Spleen (tissue), 11 donors: ENCODE measurements around the gene ANXA2. TPM values are rescaled to one million over a fixed set of nuclear protein-coding genes. Genes with fewer than 3 reads are reported as not detected.

Source experiments
- DNase-seq: peaks from one replicate; pipeline ENCODE4 v3.0.0-alpha.2; 2020
- H3K27ac ChIP-seq, 8 donors: fragments of 200-600 bp; sonication (generic) in 7 of 8; 1 replicate in 4 of 8; 2 replicates in 4 of 8; pipeline versions ENCODE4 v1.5.0 to v1.8.0; 2016 to 2021; ENCODE audit warnings: inconsistent platforms in 4 of 8, mild to moderate bottlenecking in 4 of 8, moderate library complexity in 1 of 8
- H3K27me3 ChIP-seq, 7 donors: fragments of 200-600 bp; sonication (generic) in 6 of 7; replicated peaks in 1 of 7; 1 replicate in 4 of 7; 2 replicates in 3 of 7; pipeline versions ENCODE4 v1.5.0 to v1.8.0; 2016 to 2021; ENCODE audit warnings: inconsistent platforms in 3 of 7, mild to moderate bottlenecking in 1 of 7
- H3K36me3 ChIP-seq, 6 donors: fragments of 200-600 bp; sonication (generic) in 5 of 6; 1 replicate in 4 of 6; 2 replicates in 2 of 6; pipeline versions ENCODE4 v1.5.0 to v1.8.0; 2016 to 2021; ENCODE audit warnings: inconsistent platforms in 2 of 6
- H3K4me1 ChIP-seq, 6 donors: fragments of 200-600 bp; sonication (generic) in 5 of 6; 1 replicate in 3 of 6; 2 replicates in 3 of 6; pipeline versions ENCODE4 v1.5.0 to v1.8.0; 2016 to 2021; ENCODE audit warnings: inconsistent platforms in 3 of 6
- H3K4me3 ChIP-seq, 8 donors: fragments of 200-600 bp; sonication (generic) in 7 of 8; 1 replicate in 4 of 8; 2 replicates in 4 of 8; pipeline versions ENCODE4 v1.5.0 to v1.8.0; 2016 to 2021; ENCODE audit warnings: inconsistent platforms in 4 of 8, mild to moderate bottlenecking in 4 of 8, moderate library complexity in 2 of 8
- H3K9me3 ChIP-seq, 8 donors: fragments of 200-600 bp; sonication (generic) in 7 of 8; 1 replicate in 4 of 8; 2 replicates in 4 of 8; pipeline versions ENCODE4 v1.5.0 to v1.8.0; 2016 to 2021; ENCODE audit warnings: inconsistent platforms in 4 of 8
- POLR2A ChIP-seq, 3 donors: fragments of 450-650 bp; IDR thresholded peaks; one replicate each; pipeline ENCODE4 v1.5.1; 2017; ENCODE audit warnings: antibody characterized with exemption in 3 of 3, mild to moderate bottlenecking in 1 of 3
- WGBS, 5 donors: extraction: QIAGEN DNeasy Blood & Tissue Kit in 3 of 5; methylation state at CpG; one replicate each; pipeline versions ENCODE4 v1.1.5 to v1.1.7; 2013 to 2018; 5-methylcytosine and 5-hydroxymethylcytosine counted together
- intact Hi-C: fragments of 100-400 bp; cut with DNase I; formaldehyde crosslinking; loops from one replicate; pipeline ENCODE4 v1.15.0; 2023; ENCODE audit warnings: low total_unique reads
- polyA plus RNA-seq, 3 donors: library from polyadenylated mRNA; stranded (reverse); fragments of 200-250 nt; gene quantifications; one replicate each; pipeline ENCODE4 v1.2.1, GENCODE V29; 2013
- small RNA-seq, 4 donors: library from RNA; depleted of rRNA; stranded (forward); fragments of <200 nt; gene quantifications; one replicate each; pipeline ENCODE3, GENCODE V24; 2016
- total RNA-seq, 7 donors: library from RNA; depleted of rRNA in 3 of 7; stranded (reverse); fragments of >200 nt in 3 of 7; fragmentation: NEBNext Ultra II Directional in 4 of 7; extraction: Animal tissue kit (Norgen Biotek cat#: 25700) in 4 of 7; gene quantifications; one replicate each; pipeline versions ENCODE4 v1.1.0 to v1.2.1, GENCODE V29; 2016 to 2021
- TF ChIP-seq, protein P1 (sequence below), 11 experiments: fragments of 200-600 bp in 7 of 11; fragments of 450-650 bp in 4 of 11; sonication (generic) in 4 of 11; IDR thresholded peaks in 8 of 11; conservative IDR thresholded peaks in 3 of 11; 1 replicate in 7 of 11; 2 replicates in 4 of 11; pipeline versions ENCODE4 v1.4.0 to v1.8.0; 2016 to 2021; ENCODE audit warnings: antibody characterized with exemption in 11 of 11, inconsistent platforms in 4 of 11, mild to moderate bottlenecking in 1 of 11
- donor health status: healthy with polysubstance abuse.
- donor health status: DM: no; HTN: no; CAD: no; lungs with moderate emphysema.
- donor health status: DM: no; HTN: no; CAD: no.
- donor health status: Bipolar disorder and iron deficiency.
- donor health status: healthy.
- donor health status: DM: no; HTN: no; CAD: no.
- donor health status: DM: yes; HTN: yes; CAD: no.

ANXA2 gene
- total and polyA plus RNA-seq, 10 donors, result 163 to 437 (median 337) TPM

- peaks cover 0 to 3% (median 0%) of the 10 kb centered on the region in 7 donors for H3K27me3 ChIP-seq
- H3K9me3 ChIP-seq, result peaks cover 0 to 17% (median 4%) of the 10 kb centered on the region in 8 donors
- H3K36me3 ChIP-seq, result no peaks in the 10 kb centered on the region
- no peak overlapping the region for H3K27ac ChIP-seq
- DNase-seq, result no peak
- H3K4me3 ChIP-seq, result no peak overlapping the region
- WGBS, 5 donors, result 68 to 84% (median 74%) methylated on average over 18 of the region's 18 CpGs
- no peaks in the 10 kb centered on the region for H3K4me1 ChIP-seq
- intact Hi-C loops, result no loop called here
- no peak for TF ChIP-seq POLR2A (IDR thresholded peaks at IDR 0.05)
- TF ChIP-seq, protein P1, sequence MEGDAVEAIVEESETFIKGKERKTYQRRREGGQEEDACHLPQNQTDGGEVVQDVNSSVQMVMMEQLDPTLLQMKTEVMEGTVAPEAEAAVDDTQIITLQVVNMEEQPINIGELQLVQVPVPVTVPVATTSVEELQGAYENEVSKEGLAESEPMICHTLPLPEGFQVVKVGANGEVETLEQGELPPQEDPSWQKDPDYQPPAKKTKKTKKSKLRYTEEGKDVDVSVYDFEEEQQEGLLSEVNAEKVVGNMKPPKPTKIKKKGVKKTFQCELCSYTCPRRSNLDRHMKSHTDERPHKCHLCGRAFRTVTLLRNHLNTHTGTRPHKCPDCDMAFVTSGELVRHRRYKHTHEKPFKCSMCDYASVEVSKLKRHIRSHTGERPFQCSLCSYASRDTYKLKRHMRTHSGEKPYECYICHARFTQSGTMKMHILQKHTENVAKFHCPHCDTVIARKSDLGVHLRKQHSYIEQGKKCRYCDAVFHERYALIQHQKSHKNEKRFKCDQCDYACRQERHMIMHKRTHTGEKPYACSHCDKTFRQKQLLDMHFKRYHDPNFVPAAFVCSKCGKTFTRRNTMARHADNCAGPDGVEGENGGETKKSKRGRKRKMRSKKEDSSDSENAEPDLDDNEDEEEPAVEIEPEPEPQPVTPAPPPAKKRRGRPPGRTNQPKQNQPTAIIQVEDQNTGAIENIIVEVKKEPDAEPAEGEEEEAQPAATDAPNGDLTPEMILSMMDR (IDR thresholded peaks at IDR 0.05 in 8 of 11, conservative IDR thresholded peaks at IDR 0.05 in 3 of 11), result peak in 2 of 11 experiments; percentile 14 to 23
These were observed 98.2 kb downstream of the ANXA2 start for GRCh38 chr15:60299452-60300047.

Small RNAs within 50 kb of the gene (small RNA-seq; reads per million reads assigned to genes)
- gene AC087385.3, result 0 reads per million in 4 donors

Other genes starting within 250 kb of the ANXA2 start
- 10 to 100 TPM; 36.1 to 66.4 (median 49.1) TPM for gene ICE2, start 81.2 kb upstream of the ANXA2 start, total RNA-seq
- 10 to 100 TPM; 15.8 to 17.9 (median 17.7) TPM for gene ICE2, start 81.2 kb upstream of the ANXA2 start, polyA plus RNA-seq